SK-N-SH treated with all-trans-retinoic acid at 6 μM for 48 hours (cell line): ENCODE measurements around the gene PPP1R7.

Experiments used
- ATAC-seq: fragments of 200-7000 bp; cut with Tn5 transposase; 3 replicates; pipeline ENCODE4 v1.9.1; 2020; ENCODE audit warnings: mild to moderate bottlenecking, moderate library complexity
- ARNTL ChIP-seq: fragments of 450-650 bp; formaldehyde crosslinking; IDR thresholded peaks from 2 replicates; pipeline ENCODE4 v1.5.0; 2020; ENCODE audit warnings: low read depth, mild to moderate bottlenecking, moderate library complexity, borderline replicate concordance
- BACH2 ChIP-seq: fragments of 250-450 bp; sonication (Bioruptor Pico); IDR thresholded peaks from 2 replicates; pipeline ENCODE4 v1.9.0; 2021; ENCODE audit warnings: mild to moderate bottlenecking, borderline replicate concordance
- CSDC2 ChIP-seq: fragments of 250-450 bp; sonication (Bioruptor Pico); IDR thresholded peaks from 2 replicates; pipeline ENCODE4 v1.5.0; 2020; ENCODE audit warnings: mild to moderate bottlenecking, moderate library complexity
- CSRNP3 ChIP-seq: fragments of 250-450 bp; sonication (Bioruptor Pico); IDR thresholded peaks from 2 replicates; pipeline ENCODE4 v1.5.1; 2021; ENCODE audit warnings: mild to moderate bottlenecking, moderate library complexity
- OSR1 ChIP-seq: fragments of 250-450 bp; sonication (Bioruptor Pico); IDR thresholded peaks from 2 replicates; pipeline ENCODE4 v1.8.0; 2022; ENCODE audit warnings: moderate library complexity, mild to moderate bottlenecking, inconsistent platforms
- PATZ1 ChIP-seq: fragments of 250-450 bp; sonication (Bioruptor Pico); IDR thresholded peaks from 2 replicates; pipeline ENCODE4 v1.8.0; 2020; ENCODE audit warnings: mild to moderate bottlenecking, moderate library complexity, borderline replicate concordance
- PPARA ChIP-seq: fragments of 250-450 bp; sonication (Bioruptor Pico); IDR thresholded peaks from 2 replicates; pipeline ENCODE4 v1.5.0; 2020; ENCODE audit warnings: mild to moderate bottlenecking, borderline replicate concordance
- RARB ChIP-seq: fragments of 250-450 bp; sonication (Bioruptor Pico); IDR thresholded peaks from 2 replicates; pipeline ENCODE4 v1.8.0; 2021; ENCODE audit warnings: mild to moderate bottlenecking, moderate library complexity
- SNAI2 ChIP-seq: fragments of 250-450 bp; sonication (Bioruptor Pico); IDR thresholded peaks from 2 replicates; pipeline ENCODE4 v1.5.0; 2020; ENCODE audit warnings: mild to moderate bottlenecking, moderate library complexity
- TCF4 ChIP-seq: fragments of 250-450 bp; sonication (Bioruptor Pico); IDR thresholded peaks from 2 replicates; pipeline ENCODE4 v1.8.0; 2021; ENCODE audit warnings: mild to moderate bottlenecking, moderate library complexity, borderline replicate concordance
- TSHZ2 ChIP-seq: fragments of 250-450 bp; sonication (Bioruptor Pico); IDR thresholded peaks from 2 replicates; pipeline ENCODE4 v1.5.0; 2020; ENCODE audit warnings: mild to moderate bottlenecking, moderate library complexity
- ZC3H10 ChIP-seq: fragments of 250-450 bp; sonication (Bioruptor Pico); IDR thresholded peaks from 2 replicates; pipeline ENCODE4 v1.5.1; 2021; ENCODE audit warnings: mild to moderate bottlenecking, moderate library complexity
- ZFP3 ChIP-seq: fragments of 250-450 bp; sonication (Bioruptor Pico); IDR thresholded peaks from 2 replicates; pipeline ENCODE4 v1.5.0; 2020; ENCODE audit warnings: mild to moderate bottlenecking, moderate library complexity
- ZFP30 ChIP-seq: fragments of 450-650 bp; formaldehyde crosslinking; IDR thresholded peaks from 2 replicates; pipeline ENCODE4 v1.5.0; 2022; ENCODE audit warnings: mild to moderate bottlenecking, moderate library complexity
- ZNF565 ChIP-seq: fragments of 450-650 bp; formaldehyde crosslinking; conservative IDR thresholded peaks from 2 replicates; pipeline ENCODE4 v1.5.0; 2020; ENCODE audit warnings: low read depth, mild to moderate bottlenecking, moderate library complexity
- ZNF8 ChIP-seq: fragments of 450-650 bp; formaldehyde crosslinking; IDR thresholded peaks from 2 replicates; pipeline ENCODE4 v1.5.0; 2020; ENCODE audit warnings: mild to moderate bottlenecking, moderate library complexity

PPP1R7 gene

GRCh38 chr2:241232736-241233575 is 82.7 kb downstream of the PPP1R7 start:
- no peak for ATAC-seq
- no peak for TF ChIP-seq TCF4
- no peak for TF ChIP-seq ZFP3 (CRISPR knock-in tag)
- TF ChIP-seq ZNF8 (CRISPR knock-in tag): no peak
- TF ChIP-seq PPARA: no peak
- no peak for TF ChIP-seq CSDC2 (CRISPR knock-in tag)
- TF ChIP-seq ZNF565 (CRISPR knock-in tag): no peak
- TF ChIP-seq TSHZ2: no peak
- TF ChIP-seq ZFP30: no peak
- TF ChIP-seq PATZ1: no peak
- no peak for TF ChIP-seq ZC3H10 (CRISPR knock-in tag)
- TF ChIP-seq CSRNP3: no peak
- TF ChIP-seq SNAI2 (CRISPR knock-in tag): no peak
- TF ChIP-seq ARNTL (CRISPR knock-in tag): no peak
- no peak for TF ChIP-seq OSR1 (CRISPR knock-in tag)
- TF ChIP-seq BACH2 (CRISPR knock-in tag): no peak
- TF ChIP-seq RARB (CRISPR knock-in tag): no peak
